HG03196 (cell line): ENCODE measurements around the gene TMEM134.
A peak's percentile ranks its signal among the peaks of the same experiment; 100 is the strongest.
"Not testable (repeated sequence)": the region's sequence is repeated elsewhere in the genome, so short reads cannot be mapped to it uniquely, and the experiment has no call there.

ENCODE experiments used
- ATAC-seq: cut with Tn5 transposase; IDR thresholded peaks from one replicate; pipeline ENCODE4 v1.9.1; 2021; ENCODE audit not compliant: unreplicated experiment

TMEM134 gene

GRCh38 chr11:67485873-67486361 is 16.9 kb upstream of the TMEM134 start:
- ATAC-seq, result not testable (repeated sequence)

DNA sequence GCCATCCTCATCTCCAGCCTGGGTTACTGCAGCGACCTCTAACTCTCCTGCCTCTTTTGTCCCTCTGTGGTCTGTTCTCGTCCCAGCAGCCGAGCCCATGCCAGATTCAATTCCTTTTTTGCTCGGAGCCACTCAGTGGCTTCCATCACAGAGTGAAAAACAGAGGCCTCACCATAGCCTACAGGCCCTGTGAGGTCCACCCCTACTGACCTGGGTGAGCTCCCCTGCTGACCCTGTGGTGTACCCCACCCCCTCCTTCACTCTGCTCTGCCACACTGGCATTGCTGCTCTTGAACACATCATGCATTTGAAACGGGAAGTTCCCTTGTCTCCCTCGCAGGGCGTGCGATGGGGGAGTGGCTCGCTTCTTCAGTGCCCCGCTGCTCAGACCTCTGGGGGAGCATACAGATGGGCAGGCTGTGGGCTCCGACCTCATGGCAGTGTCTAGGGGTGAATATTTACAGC is 15.8 kb upstream of the TMEM134 start:
- ATAC-seq, result no peak

DNA sequence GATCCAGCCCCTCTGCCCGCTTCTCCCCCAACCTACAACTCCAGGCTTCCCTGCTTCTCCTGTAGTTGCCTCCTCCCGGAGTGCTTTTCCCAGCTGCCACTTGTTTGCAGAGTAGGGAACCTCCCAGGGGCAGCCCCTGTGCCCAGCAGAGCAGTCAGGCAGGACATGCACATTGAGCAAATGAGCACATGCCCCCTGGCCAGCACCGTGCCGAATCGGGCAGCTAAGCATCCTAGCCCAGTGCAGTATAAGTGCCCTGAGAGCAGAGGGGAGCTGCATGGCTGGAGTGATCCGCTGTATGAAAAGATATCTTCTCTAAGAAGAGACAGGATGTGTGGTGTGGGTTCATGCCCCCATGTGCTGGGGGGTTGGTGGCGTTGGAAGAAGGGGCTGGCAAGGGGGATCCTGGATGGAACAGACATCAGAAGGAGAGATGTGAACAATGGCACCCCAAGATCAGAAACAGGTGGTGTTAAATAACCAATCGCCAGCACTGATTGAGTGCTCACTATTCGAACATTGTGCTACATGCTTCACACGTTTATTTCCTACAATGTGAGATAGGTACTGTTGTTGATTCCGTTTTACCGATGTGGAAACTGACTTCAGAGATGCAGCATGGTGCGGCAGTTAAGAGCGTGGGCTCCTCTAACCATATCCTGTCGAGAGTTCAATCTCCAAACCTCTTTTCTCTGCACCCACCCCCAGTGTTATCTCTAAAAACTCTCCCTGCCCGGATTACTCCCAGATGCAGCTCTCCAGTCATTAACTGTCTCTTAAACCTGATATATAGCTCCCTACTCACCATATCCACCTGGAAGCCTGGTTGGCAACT is 15.0 kb upstream of the TMEM134 start:
- no peak for ATAC-seq

- peak; percentile 65 for ATAC-seq
These were observed 14.1 kb upstream of the TMEM134 start, which contains the start of gene AIP for GRCh38 chr11:67482827-67483798. TSS of gene AIP (plus strand) at chr11:67483026. CDS start at chr11:67483159, 133 bp downstream.

GRCh38 chr11:67482275-67482826 is 13.3 kb upstream of the TMEM134 start:
- ATAC-seq, result no peak

GRCh38 chr11:67477344-67478050 is 8.4 kb upstream of the TMEM134 start:
- not testable (repeated sequence) for ATAC-seq

GRCh38 chr11:67476692-67477091 is 7.6 kb upstream of the TMEM134 start:
- not testable (repeated sequence) for ATAC-seq

- ATAC-seq, result no peak
These were observed 3.8 kb upstream of the TMEM134 start for GRCh38 chr11:67472882-67473281.

GRCh38 chr11:67470337-67471002 is 1.4 kb upstream of the TMEM134 start:
- no peak for ATAC-seq

GRCh38 chr11:67469508-67469811 is 409 bp upstream of the TMEM134 start:
- no peak for ATAC-seq

GRCh38 chr11:67468456-67468758 is 644 bp downstream of the TMEM134 start:
- no peak for ATAC-seq

GRCh38 chr11:67468056-67468455 is 995 bp downstream of the TMEM134 start:
- ATAC-seq, result no peak

GRCh38 chr11:67466962-67467771 is 1.9 kb downstream of the TMEM134 start:
- ATAC-seq, result no peak

- ATAC-seq, result no peak
These were observed 2.7 kb downstream of the TMEM134 start for GRCh38 chr11:67466367-67466766.

- ATAC-seq, result not testable (repeated sequence)
These were observed 3.5 kb downstream of the TMEM134 start for GRCh38 chr11:67465530-67465929.

- no peak for ATAC-seq
These were observed 3.9 kb downstream of the TMEM134 start for GRCh38 chr11:67465189-67465510.

DNA sequence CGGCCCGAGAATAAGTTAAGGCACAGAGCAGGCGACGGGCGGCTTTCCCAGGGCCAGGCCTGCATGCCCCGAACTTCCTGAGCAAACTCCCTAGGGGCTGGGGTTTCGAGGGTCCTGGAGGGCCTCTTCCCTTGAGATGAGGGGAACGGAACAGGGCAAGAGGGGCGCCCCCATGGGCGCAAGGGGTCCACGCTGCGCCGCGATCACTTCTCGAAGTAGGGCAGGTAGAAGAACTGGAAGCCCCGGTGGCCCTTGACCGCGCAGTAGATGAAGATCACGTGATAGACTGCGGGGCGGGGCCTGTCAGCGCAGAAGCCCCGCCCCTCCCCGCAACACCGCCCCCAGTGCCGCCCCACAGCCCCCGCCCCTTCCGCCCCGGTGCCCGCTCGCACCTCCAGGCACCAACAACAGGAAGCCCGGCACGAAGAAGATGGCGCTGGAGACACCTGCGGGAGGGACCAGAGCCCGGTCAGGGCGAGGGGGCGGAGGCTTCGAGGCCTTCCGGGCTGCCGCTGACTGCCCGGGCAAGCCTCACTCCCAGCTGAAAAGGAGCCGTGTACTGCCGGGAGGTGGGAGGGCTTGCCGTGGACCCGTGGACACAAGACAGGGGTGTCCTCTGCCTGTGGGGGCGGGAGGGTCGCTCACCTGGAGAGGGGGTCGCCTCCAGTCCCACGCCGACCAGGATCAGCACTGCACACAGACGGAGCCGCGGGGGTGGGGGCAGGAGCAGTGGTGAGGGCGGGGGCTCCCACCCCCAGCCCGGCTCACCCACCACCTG is 4.5 kb downstream of the TMEM134 start:
- ATAC-seq, result peak; percentile 45

- ATAC-seq, result no peak
These were observed 5.2 kb downstream of the TMEM134 start for GRCh38 chr11:67463680-67464410.
